Mesendoderm (in vitro differentiated cells): ENCODE data around the gene PIP4K2B. TPM values are rescaled to one million over a fixed set of nuclear protein-coding genes. Genes with fewer than 3 reads are reported as not detected.
A peak's percentile ranks its signal among the peaks of the same experiment; 100 is the strongest.

ENCODE experiments used
- DNase-seq: peaks from one replicate; pipeline ENCODE4 v3.0.0; 2013
- H2AK5ac ChIP-seq: 2 replicates; pipeline ENCODE4 v1.6.1; 2013; ENCODE audit warnings: low read length, inconsistent platforms
- H2BK120ac ChIP-seq: 2 replicates; pipeline ENCODE4 v1.6.1; 2013; ENCODE audit warnings: low read depth, mild to moderate bottlenecking, low read length, moderate library complexity, mixed read lengths
- H2BK15ac ChIP-seq: replicated peaks from 2 replicates; pipeline ENCODE4 v1.6.1; 2013; ENCODE audit warnings: low read depth, mild to moderate bottlenecking, moderate library complexity
- H2BK5ac ChIP-seq: 2 replicates; pipeline ENCODE4 v1.6.1; 2013; ENCODE audit warnings: low read length, inconsistent platforms
- H3K18ac ChIP-seq: 2 replicates; pipeline ENCODE4 v1.6.1; 2013; ENCODE audit warnings: mild to moderate bottlenecking, low read length, mixed read lengths
- H3K23ac ChIP-seq: one replicate; pipeline ENCODE4 v1.6.1; 2013; ENCODE audit warnings: low read length
- H3K27ac ChIP-seq: 2 replicates; pipeline ENCODE4 v1.5.1; 2013; ENCODE audit warnings: low read depth, mild to moderate bottlenecking, inconsistent platforms, low read length, moderate library complexity
- H3K27me3 ChIP-seq: 2 replicates; pipeline ENCODE4 v1.6.1; 2013; ENCODE audit warnings: low read length, control low read depth, mild to moderate bottlenecking, inconsistent platforms; ENCODE audit not compliant: insufficient read depth, poor library complexity
- H3K36me3 ChIP-seq: 2 replicates; pipeline ENCODE4 v1.6.1; 2013; ENCODE audit warnings: low read length, inconsistent platforms; ENCODE audit not compliant: control insufficient read depth, insufficient read depth
- H3K4ac ChIP-seq: one replicate; pipeline ENCODE4 v1.6.1; 2013; ENCODE audit warnings: low read depth, mild to moderate bottlenecking, low read length, moderate library complexity
- H3K4me1 ChIP-seq: 2 replicates; pipeline ENCODE4 v1.6.1; 2013; ENCODE audit warnings: low read depth, low read length, inconsistent platforms; ENCODE audit not compliant: control insufficient read depth
- H3K4me2 ChIP-seq: 2 replicates; pipeline ENCODE4 v1.6.1; 2013; ENCODE audit warnings: low read length
- H3K4me3 ChIP-seq: 2 replicates; pipeline ENCODE4 v1.5.1; 2013; ENCODE audit warnings: mild to moderate bottlenecking, low read length
- H3K56ac ChIP-seq: one replicate; pipeline ENCODE4 v1.6.1; 2013; ENCODE audit warnings: low read length
- H3K79me1 ChIP-seq: 2 replicates; pipeline ENCODE4 v1.6.1; 2013; ENCODE audit warnings: low read length, inconsistent platforms
- H3K79me2 ChIP-seq: 2 replicates; pipeline ENCODE4 v1.6.1; 2013; ENCODE audit warnings: mild to moderate bottlenecking, low read length; ENCODE audit not compliant: control insufficient read depth, insufficient read depth
- H3K9ac ChIP-seq: 2 replicates; pipeline ENCODE4 v1.6.1; 2013; ENCODE audit warnings: low read length, inconsistent platforms
- H4K5ac ChIP-seq: one replicate; pipeline ENCODE4 v1.6.1; 2013; ENCODE audit warnings: low read length
- H4K8ac ChIP-seq: one replicate; pipeline ENCODE4 v1.6.1; 2013; ENCODE audit warnings: low read depth, mild to moderate bottlenecking, control low read depth, low read length, moderate library complexity
- WGBS: extraction: QIAGEN DNeasy Blood & Tissue Kit; methylation state at CpG from one replicate; pipeline ENCODE4 v1.1.7; 2013; ENCODE audit warnings: low lambda C conversion rate, missing lambda C conversion rate; ENCODE audit not compliant: insufficient coverage; ENCODE audit errors: extremely low coverage; 5-methylcytosine and 5-hydroxymethylcytosine counted together
- polyA plus RNA-seq, 2 experiments: library from polyadenylated mRNA; stranded (reverse); fragments of 200-250 nt; gene quantifications; one replicate each; pipeline ENCODE4 v1.2.3, GENCODE V29; 2013

Gene PIP4K2B
- polyA plus RNA-seq (2013, experiment 1 of 2) = 35.3 TPM
- 35.2 TPM for polyA plus RNA-seq (2013, experiment 2 of 2)

GRCh38 chr17:38799501-38800236 lies at the start of gene PIP4K2B:
Gene PIP4K2B, minus strand, starts transcription at chr17:38799556. Its CDS starts 132 bp downstream, at chr17:38799424.
- no peaks in the 10 kb centered on the region for H3K36me3 ChIP-seq
- H4K8ac ChIP-seq = peak within 1 kb of the TSS; percentile 94
- H3K56ac ChIP-seq = peak within 1 kb of the TSS; percentile 100
- H3K23ac ChIP-seq = peak within 1 kb of the TSS; percentile 95
- peak within 1 kb of the TSS; percentile 100 for H3K27ac ChIP-seq
- H2BK5ac ChIP-seq = peak within 1 kb of the TSS; percentile 69
- H3K79me1 ChIP-seq = peaks cover 21% of the 10 kb centered on the region
- H3K4ac ChIP-seq = peak within 1 kb of the TSS; percentile 98
- peak within 1 kb of the TSS; percentile 96 for H3K18ac ChIP-seq
- DNase-seq = peak; percentile 98
- WGBS = no CpG with 5 or more reads among the region's 76 CpGs
- no peak within 1 kb of the TSS for H2BK15ac ChIP-seq
- H4K5ac ChIP-seq = no peak within 1 kb of the TSS
- peaks cover 5% of the 10 kb centered on the region for H3K4me1 ChIP-seq
- H3K9ac ChIP-seq = peak within 1 kb of the TSS; percentile 89
- H3K4me2 ChIP-seq = peak within 1 kb of the TSS; percentile 55
- no peaks in the 10 kb centered on the region for H3K27me3 ChIP-seq
- H3K4me3 ChIP-seq = peak within 1 kb of the TSS; percentile 87
- no peak within 1 kb of the TSS for H2BK120ac ChIP-seq
- peaks cover 36% of the 10 kb centered on the region for H3K79me2 ChIP-seq
- H2AK5ac ChIP-seq = peak within 1 kb of the TSS; percentile 79

- H4K5ac ChIP-seq = no peak overlapping the region
- WGBS = no CpG with 5 or more reads among the region's 1 CpG
Observed at GRCh38 chr17:38848557-38848891, 49.2 kb upstream of the PIP4K2B start.

GRCh38 chr17:38844261-38844757 lies 45.0 kb upstream of the PIP4K2B start:
- H2AK5ac ChIP-seq = no peak overlapping the region
- no peak overlapping the region for H3K56ac ChIP-seq
- no peak overlapping the region for H3K18ac ChIP-seq
- no peak overlapping the region for H2BK5ac ChIP-seq
- H3K4me1 ChIP-seq = no peaks in the 10 kb centered on the region
- H3K9ac ChIP-seq = no peak overlapping the region
- no peak overlapping the region for H3K4me3 ChIP-seq
- no peak overlapping the region for H2BK15ac ChIP-seq
- no peak overlapping the region for H3K4me2 ChIP-seq
- no peaks in the 10 kb centered on the region for H3K79me1 ChIP-seq
- no peak overlapping the region for H3K23ac ChIP-seq
- H3K79me2 ChIP-seq = no peaks in the 10 kb centered on the region
- H3K36me3 ChIP-seq = peaks cover 6% of the 10 kb centered on the region
- H4K5ac ChIP-seq = no peak overlapping the region
- no peak overlapping the region for H3K27ac ChIP-seq
- WGBS = no CpG with 5 or more reads among the region's 13 CpGs
- H3K4ac ChIP-seq = no peak overlapping the region
- no peak overlapping the region for H2BK120ac ChIP-seq
- peak; percentile 38 for DNase-seq
- no peaks in the 10 kb centered on the region for H3K27me3 ChIP-seq
- H4K8ac ChIP-seq = no peak overlapping the region

More at GRCh38 chr17:38848557-38848891, 49.2 kb upstream of the PIP4K2B start:
- no peaks in the 10 kb centered on the region for H3K27me3 ChIP-seq
- H2BK120ac ChIP-seq = no peak overlapping the region
- no peak overlapping the region for H3K18ac ChIP-seq
- H3K79me2 ChIP-seq = peaks cover 34% of the 10 kb centered on the region
- H2BK5ac ChIP-seq = no peak overlapping the region
- no peak overlapping the region for H3K4me2 ChIP-seq
- no peak overlapping the region for H3K4ac ChIP-seq
- H3K4me3 ChIP-seq = no peak overlapping the region
- H3K9ac ChIP-seq = no peak overlapping the region
- DNase-seq = no peak
- H3K36me3 ChIP-seq = peaks cover 27% of the 10 kb centered on the region
- H4K8ac ChIP-seq = no peak overlapping the region
- no peak overlapping the region for H3K23ac ChIP-seq
- no peak overlapping the region for H2BK15ac ChIP-seq
- peaks cover 4% of the 10 kb centered on the region for H3K4me1 ChIP-seq
- no peak overlapping the region for H3K27ac ChIP-seq
- H3K79me1 ChIP-seq = peaks cover 10% of the 10 kb centered on the region
- no peak overlapping the region for H3K56ac ChIP-seq
- H2AK5ac ChIP-seq = no peak overlapping the region

- Histone ChIP-seq H3K4me1 (no peaks in the 10 kb centered on the region), H3K18ac (peak overlapping the region; percentile 42), H4K5ac (peak overlapping the region; percentile 54), H3K27me3 (no peaks in the 10 kb centered on the region), H2AK5ac (no peak overlapping the region), H2BK15ac (no peak overlapping the region), H3K36me3 (no peaks in the 10 kb centered on the region), H3K79me1 (peaks cover 13% of the 10 kb centered on the region), H3K56ac (peak overlapping the region; percentile 100), H3K4me2 (peak overlapping the region; percentile 97), H3K79me2 (peaks cover 17% of the 10 kb centered on the region), H4K8ac (peak overlapping the region; percentile 78), H2BK120ac (peak overlapping the region; percentile 1), H3K4ac (peak overlapping the region; percentile 74), H2BK5ac (peak overlapping the region; percentile 97), H3K23ac (no peak overlapping the region), H3K4me3 (no peak overlapping the region), H3K27ac (peak overlapping the region; percentile 71), H3K9ac (peak overlapping the region; percentile 100)
- DNase-seq = no peak
- no CpG with 5 or more reads among the region's 17 CpGs for WGBS
Observed at GRCh38 chr17:38825762-38826247, 26.4 kb upstream of the PIP4K2B start.

DNA sequence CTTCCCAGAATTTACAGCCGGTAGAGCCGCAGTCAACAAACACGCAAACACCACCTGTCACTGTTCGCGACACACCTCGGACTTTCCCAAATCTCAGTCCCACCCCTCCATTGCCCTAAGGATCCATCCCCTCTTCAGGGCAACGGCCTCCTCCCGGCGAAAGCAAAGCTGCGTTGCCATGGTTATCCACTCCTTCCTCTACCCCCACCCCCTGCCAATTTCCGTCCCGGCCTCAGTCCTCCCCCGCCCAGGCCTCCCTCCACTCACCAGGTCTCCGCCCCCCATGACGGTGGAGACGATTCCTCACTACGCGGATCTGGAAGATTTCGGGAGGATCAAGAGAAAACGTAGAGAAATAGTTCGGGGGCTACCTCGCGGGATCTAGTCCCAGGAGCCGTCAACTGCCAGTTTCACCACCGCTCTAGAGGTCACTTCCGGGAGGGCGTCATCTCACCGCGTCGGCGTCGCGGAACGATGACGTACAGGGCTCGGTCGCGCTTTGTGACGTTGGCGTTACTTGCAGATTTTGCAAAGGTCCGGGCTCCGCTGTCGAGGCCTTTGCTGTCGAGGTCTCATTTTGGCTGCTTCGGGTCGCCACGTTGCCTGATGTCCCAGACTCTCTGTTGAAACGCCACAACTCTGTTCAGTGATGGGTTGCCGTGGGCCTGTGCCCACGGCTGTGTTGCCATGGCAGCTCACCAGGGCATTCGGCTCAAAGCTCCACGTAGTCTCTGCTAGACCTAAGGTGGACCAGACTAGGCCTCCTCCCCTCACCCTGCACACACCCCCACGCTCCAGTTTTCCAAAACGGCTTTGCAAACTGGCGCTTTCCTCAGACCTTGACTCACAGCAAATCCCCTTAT lies 25.8 kb upstream of the PIP4K2B start, which contains the start of gene CWC25:
Gene CWC25 (minus strand): TSS at position 423 of the 863 bp plus-strand sequence. CDS start 138 bp downstream, at position 285.
- Histone ChIP-seq H3K4me3 (peak within 1 kb of the TSS; percentile 86), H3K4ac (peak within 1 kb of the TSS; percentile 74), H3K18ac (peak within 1 kb of the TSS; percentile 42), H2BK5ac (peak within 1 kb of the TSS; percentile 97), H3K36me3 (no peaks in the 10 kb centered on the region), H4K8ac (peak within 1 kb of the TSS; percentile 78), H3K56ac (peak within 1 kb of the TSS; percentile 100), H3K79me2 (peaks cover 17% of the 10 kb centered on the region), H3K79me1 (peaks cover 13% of the 10 kb centered on the region), H3K4me2 (peak within 1 kb of the TSS; percentile 99), H3K27me3 (no peaks in the 10 kb centered on the region), H3K23ac (peak within 1 kb of the TSS; percentile 98), H4K5ac (peak within 1 kb of the TSS; percentile 54), H2BK120ac (peak within 1 kb of the TSS; percentile 1), H2AK5ac (no peak within 1 kb of the TSS), H3K9ac (peak within 1 kb of the TSS; percentile 100), H3K4me1 (no peaks in the 10 kb centered on the region), H3K27ac (peak within 1 kb of the TSS; percentile 71), H2BK15ac (no peak within 1 kb of the TSS)
- no CpG with 5 or more reads among the region's 55 CpGs for WGBS
- peak; percentile 98 for DNase-seq
